ENCODE measurements around the gene CIP2A. TPM values are rescaled to one million over a fixed set of nuclear protein-coding genes. Genes with fewer than 3 reads are reported as not detected.

CIP2A gene
- total and polyA plus RNA-seq, 2 donors: 2.6 to 28.2 TPM

DNA sequence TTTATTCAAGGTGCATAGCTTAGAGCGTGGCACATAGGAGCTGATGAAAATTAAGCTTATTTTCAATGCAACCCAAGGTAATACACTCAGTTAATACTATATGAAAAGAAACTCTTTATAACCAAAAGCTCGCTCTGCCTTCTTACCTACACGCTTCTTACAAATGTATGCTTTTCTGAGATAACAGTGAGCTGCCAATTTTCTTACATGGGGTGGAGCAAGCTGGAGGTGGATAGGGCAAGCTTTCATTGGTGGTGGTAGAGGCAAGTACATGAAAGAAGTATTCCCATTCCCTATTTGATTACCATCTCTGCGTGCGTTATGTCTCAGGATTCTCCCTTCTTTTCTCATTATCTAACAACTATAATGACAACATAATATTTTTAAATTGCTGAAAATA, 9.1 kb upstream of the CIP2A start:
- Histone ChIP-seq H3K36me3 (ENCODE audit: insufficient read depth) (no peaks in the 10 kb centered on the region), H3K27ac (ENCODE audit: low read depth) (no peak overlapping the region), H3K4me3 (ENCODE audit: low read depth, low read length) (no peak overlapping the region), H3K4me1 (ENCODE audit: insufficient read depth) (no peaks in the 10 kb centered on the region)
- no peak for DNase-seq (ENCODE audit: extremely low spot score)
- WGBS: 75% methylated on average over 5 of the region's 5 CpGs

- Histone ChIP-seq H3K4me3 (ENCODE audit: low read depth, low read length) (no peak overlapping the region), H3K36me3 (ENCODE audit: insufficient read depth) (no peaks in the 10 kb centered on the region), H3K4me1 (ENCODE audit: insufficient read depth) (no peaks in the 10 kb centered on the region), H3K27ac (ENCODE audit: low read depth) (no peak overlapping the region)
- no peak for DNase-seq (ENCODE audit: extremely low spot score)
- 86% methylated on average over 2 of the region's 2 CpGs for WGBS
Measured at GRCh38 chr3:108595321-108595720, 6.1 kb upstream of the CIP2A start.

DNA sequence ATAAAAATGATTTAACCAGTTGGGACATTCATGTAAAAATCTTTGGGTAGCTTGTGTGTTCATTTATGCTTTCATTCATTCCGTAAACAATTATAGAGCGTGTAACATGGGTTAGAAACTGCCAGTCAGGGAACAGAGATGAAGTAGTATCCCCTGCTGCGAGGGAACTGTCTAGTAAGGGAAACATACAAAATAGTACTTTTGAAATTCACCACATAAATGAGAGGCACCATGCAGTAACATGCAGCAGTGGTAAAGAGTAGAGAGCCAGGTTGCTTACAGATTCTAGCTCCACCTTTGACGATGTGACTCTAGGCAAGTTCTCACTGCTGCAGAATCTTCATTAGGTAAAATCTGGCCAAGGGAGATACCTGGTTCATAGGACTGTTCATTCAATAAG, 1.2 kb upstream of the CIP2A start:
- DNase-seq (ENCODE audit: extremely low spot score): no peak
- H3K4me3 ChIP-seq (ENCODE audit: low read depth, low read length): no peak overlapping the region
- H3K4me1 ChIP-seq (ENCODE audit: insufficient read depth): no peaks in the 10 kb centered on the region
- whole genome bisulfite sequencing: 16% methylated on average over 4 of the region's 4 CpGs
- H3K27ac ChIP-seq (ENCODE audit: low read depth): no peak overlapping the region
- no peaks in the 10 kb centered on the region for H3K36me3 ChIP-seq (ENCODE audit: insufficient read depth)

DNA sequence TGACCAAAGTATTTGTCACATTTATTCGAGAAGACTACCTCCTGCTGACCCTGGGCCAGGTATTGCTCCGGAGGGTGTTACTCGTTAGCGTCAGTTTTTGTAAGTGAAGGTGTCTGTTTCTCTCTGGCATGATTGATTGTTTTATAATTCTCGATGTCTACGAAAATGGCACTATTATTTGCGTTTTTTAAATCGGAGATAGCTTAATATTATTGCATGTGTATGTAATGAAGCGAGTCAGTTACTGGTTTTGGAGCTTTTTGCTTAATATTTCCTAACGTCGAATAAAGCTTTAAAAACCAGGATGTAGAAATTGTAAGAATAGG, 723 bp upstream of the CIP2A start:
- under 1% methylated on average over 11 of the region's 11 CpGs for WGBS

GRCh38 chr3:108588601-108589000, 637 bp downstream of the CIP2A start:
- H3K36me3 ChIP-seq (ENCODE audit: insufficient read depth): no peaks in the 10 kb centered on the region
- DNase-seq (ENCODE audit: extremely low spot score): no peak
- H3K27ac ChIP-seq (ENCODE audit: low read depth): no peak overlapping the region
- H3K4me3 ChIP-seq (ENCODE audit: low read depth, low read length): peak overlapping the region; percentile 72
- no peaks in the 10 kb centered on the region for H3K4me1 ChIP-seq (ENCODE audit: insufficient read depth)
- whole genome bisulfite sequencing: 1% methylated on average over 8 of the region's 8 CpGs

More for the DNA sequence above, 723 bp upstream of the CIP2A start:
- Histone ChIP-seq H3K27ac (ENCODE audit: low read depth) (peak overlapping the region; percentile 44), H3K4me1 (ENCODE audit: insufficient read depth) (no peaks in the 10 kb centered on the region), H3K36me3 (ENCODE audit: insufficient read depth) (no peaks in the 10 kb centered on the region), H3K4me3 (ENCODE audit: low read depth, low read length) (peak overlapping the region; percentile 72)
- no peak for DNase-seq (ENCODE audit: extremely low spot score)

- Histone ChIP-seq H3K36me3 (ENCODE audit: insufficient read depth) (no peaks in the 10 kb centered on the region), H3K4me1 (ENCODE audit: insufficient read depth) (no peaks in the 10 kb centered on the region), H3K4me3 (ENCODE audit: low read depth, low read length) (no peak overlapping the region), H3K27ac (ENCODE audit: low read depth) (no peak overlapping the region)
- WGBS: 81% methylated on average over 2 of the region's 2 CpGs
- no peak for DNase-seq (ENCODE audit: extremely low spot score)
Measured at GRCh38 chr3:108578064-108578463, 11.2 kb downstream of the CIP2A start.

DNA sequence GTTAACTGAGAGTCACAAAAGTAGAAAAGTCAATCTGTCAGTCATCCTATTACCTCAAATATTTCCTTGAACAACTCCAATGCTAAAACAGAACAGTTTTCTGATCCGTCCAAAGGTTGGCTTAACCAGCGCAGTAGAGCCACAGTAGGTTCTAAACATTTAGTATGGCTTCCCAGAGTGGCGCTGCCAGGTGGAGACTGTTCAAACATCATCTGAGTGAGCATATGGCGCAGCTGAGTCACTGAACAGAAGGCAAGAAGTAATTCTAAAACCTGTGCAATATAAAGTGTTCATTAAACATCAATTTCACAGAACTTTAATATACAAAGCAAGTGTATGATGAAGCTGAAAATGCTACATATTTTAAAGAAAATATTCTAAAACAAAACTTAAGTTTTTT, 19.9 kb downstream of the CIP2A start:
- WGBS: 98% methylated on average over 4 of the region's 4 CpGs
- Histone ChIP-seq H3K27ac (ENCODE audit: low read depth) (no peak overlapping the region), H3K4me3 (ENCODE audit: low read depth, low read length) (no peak overlapping the region), H3K4me1 (ENCODE audit: insufficient read depth) (no peaks in the 10 kb centered on the region), H3K36me3 (ENCODE audit: insufficient read depth) (no peaks in the 10 kb centered on the region)
- DNase-seq (ENCODE audit: extremely low spot score): no peak

DNA sequence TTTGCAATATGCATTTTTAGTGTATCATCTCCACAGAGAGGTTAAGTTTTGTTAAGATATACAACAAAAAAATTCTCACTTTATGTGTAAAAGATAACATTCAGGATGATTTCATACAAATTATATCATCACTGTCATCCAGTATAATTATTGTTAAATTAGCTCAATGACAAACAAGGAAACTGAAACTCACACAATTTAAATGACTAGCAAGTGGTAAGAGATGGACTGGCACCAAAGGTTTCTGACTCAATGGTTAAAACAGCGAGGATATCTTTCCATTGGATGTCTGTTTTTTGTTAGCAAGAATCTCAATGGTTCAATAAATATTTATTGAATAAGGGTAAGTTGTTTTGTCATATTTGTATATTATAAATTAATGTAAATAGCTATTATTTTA, 22.6 kb downstream of the CIP2A start:
- no peaks in the 10 kb centered on the region for H3K4me1 ChIP-seq (ENCODE audit: insufficient read depth)
- H3K36me3 ChIP-seq (ENCODE audit: insufficient read depth): no peaks in the 10 kb centered on the region
- H3K4me3 ChIP-seq (ENCODE audit: low read depth, low read length): no peak overlapping the region
- H3K27ac ChIP-seq (ENCODE audit: low read depth): no peak overlapping the region
- no peak for DNase-seq (ENCODE audit: extremely low spot score)
- WGBS: 98% methylated on average over 1 of the region's 1 CpG

- DNase-seq (ENCODE audit: extremely low spot score): no peak
- Histone ChIP-seq H3K36me3 (ENCODE audit: insufficient read depth) (no peaks in the 10 kb centered on the region), H3K4me3 (ENCODE audit: low read depth, low read length) (no peak overlapping the region), H3K27ac (ENCODE audit: low read depth) (no peak overlapping the region), H3K4me1 (ENCODE audit: insufficient read depth) (no peaks in the 10 kb centered on the region)
- WGBS: 93% methylated on average over 3 of the region's 3 CpGs
Measured at GRCh38 chr3:108565506-108565905, 23.7 kb downstream of the CIP2A start.

DNA sequence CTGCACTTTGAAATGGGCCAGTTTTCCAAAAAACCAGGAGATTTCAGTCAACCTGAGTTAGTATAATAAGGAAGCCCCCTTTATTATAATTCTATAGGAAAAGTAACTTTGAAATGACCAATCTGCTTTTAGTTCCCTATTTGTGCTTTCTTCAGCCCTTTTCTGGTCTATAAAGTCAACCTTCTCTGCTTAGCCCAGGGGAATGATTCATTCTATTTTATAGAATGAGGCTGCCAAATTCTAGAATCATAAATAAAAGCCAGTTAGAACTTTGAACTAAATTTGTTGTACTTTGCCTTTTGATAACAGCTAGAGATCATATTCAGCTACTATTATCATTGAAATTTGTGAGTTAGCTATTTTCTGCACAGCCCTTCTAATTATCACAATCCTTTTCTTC, 24.7 kb downstream of the CIP2A start:
- Histone ChIP-seq H3K36me3 (ENCODE audit: insufficient read depth) (no peaks in the 10 kb centered on the region), H3K4me3 (ENCODE audit: low read depth, low read length) (no peak overlapping the region), H3K4me1 (ENCODE audit: insufficient read depth) (no peaks in the 10 kb centered on the region), H3K27ac (ENCODE audit: low read depth) (no peak overlapping the region)
- no peak for DNase-seq (ENCODE audit: extremely low spot score)

DNA sequence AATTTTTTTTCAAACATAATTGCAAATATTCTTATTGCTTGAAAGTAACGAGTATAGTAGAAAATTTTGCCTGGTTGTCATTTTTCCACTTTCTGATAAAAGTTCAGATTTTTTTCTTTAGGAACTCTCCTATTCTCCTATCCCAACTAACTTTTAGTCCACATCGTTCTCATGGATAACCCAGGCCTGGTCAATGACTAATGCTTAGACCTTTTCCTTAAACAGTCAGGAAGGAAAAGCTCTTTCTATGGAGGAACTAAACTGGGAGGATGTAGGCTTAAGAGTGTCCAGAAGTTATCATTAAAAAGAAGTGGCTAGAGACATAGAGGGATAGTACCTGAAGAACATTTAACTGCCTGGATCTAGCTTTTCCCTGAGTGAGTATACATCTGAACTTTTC, 26.7 kb downstream of the CIP2A start:
- H3K4me3 ChIP-seq (ENCODE audit: low read depth, low read length): no peak overlapping the region
- WGBS: 96% methylated on average over 2 of the region's 2 CpGs
- H3K36me3 ChIP-seq (ENCODE audit: insufficient read depth): no peaks in the 10 kb centered on the region
- no peaks in the 10 kb centered on the region for H3K4me1 ChIP-seq (ENCODE audit: insufficient read depth)
- no peak for DNase-seq (ENCODE audit: extremely low spot score)
- no peak overlapping the region for H3K27ac ChIP-seq (ENCODE audit: low read depth)

DNA sequence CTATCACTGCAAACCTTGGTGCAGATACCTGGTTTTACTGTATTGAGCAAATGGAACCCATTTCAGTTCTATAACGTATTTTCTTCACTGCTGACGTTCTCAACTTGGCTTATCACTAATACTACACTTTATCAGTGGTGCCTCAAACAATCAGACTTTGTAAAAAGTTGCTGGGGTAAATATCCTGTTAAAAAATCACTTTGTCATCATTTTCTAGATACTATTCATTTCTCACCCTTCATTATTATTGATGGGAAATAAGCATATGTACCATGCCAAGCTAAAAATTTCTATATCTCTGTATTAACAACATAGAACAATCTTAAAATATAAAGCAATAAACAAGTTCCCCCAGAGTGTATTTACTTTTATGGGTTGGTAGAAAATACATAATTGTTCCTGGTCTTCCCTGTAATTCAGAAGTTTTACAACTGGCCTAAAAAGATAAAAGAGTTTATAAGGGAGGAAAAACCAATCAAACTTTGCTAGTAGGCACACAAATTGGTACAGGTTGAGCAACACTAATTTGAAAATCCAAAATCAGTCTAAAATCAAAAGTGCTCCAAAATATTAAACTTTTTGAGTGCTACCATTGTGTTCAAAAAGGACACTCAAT, 33.2 kb downstream of the CIP2A start:
- Histone ChIP-seq H3K27ac (ENCODE audit: low read depth) (no peak overlapping the region), H3K4me1 (ENCODE audit: insufficient read depth) (no peaks in the 10 kb centered on the region), H3K4me3 (ENCODE audit: low read depth, low read length) (no peak overlapping the region), H3K36me3 (ENCODE audit: insufficient read depth) (no peaks in the 10 kb centered on the region)
- WGBS: 75% methylated on average over 2 of the region's 2 CpGs
- no peak for DNase-seq (ENCODE audit: extremely low spot score)

- no peaks in the 10 kb centered on the region for H3K4me1 ChIP-seq (ENCODE audit: insufficient read depth)
- DNase-seq (ENCODE audit: extremely low spot score): no peak
- H3K36me3 ChIP-seq (ENCODE audit: insufficient read depth): no peaks in the 10 kb centered on the region
- H3K4me3 ChIP-seq (ENCODE audit: low read depth, low read length): no peak overlapping the region
- 62% methylated on average over 3 of the region's 3 CpGs for WGBS
- H3K27ac ChIP-seq (ENCODE audit: low read depth): no peak overlapping the region
Measured at GRCh38 chr3:108554913-108555571, 34.2 kb downstream of the CIP2A start.

- no peak overlapping the region for H3K27ac ChIP-seq (ENCODE audit: low read depth)
Measured at GRCh38 chr3:108554229-108554628, 35.0 kb downstream of the CIP2A start.

More at GRCh38 chr3:108554229-108554628, 35.0 kb downstream of the CIP2A start:
- DNase-seq (ENCODE audit: extremely low spot score): no peak
- no peaks in the 10 kb centered on the region for H3K36me3 ChIP-seq (ENCODE audit: insufficient read depth)
- H3K4me3 ChIP-seq (ENCODE audit: low read depth, low read length): no peak overlapping the region
- no peaks in the 10 kb centered on the region for H3K4me1 ChIP-seq (ENCODE audit: insufficient read depth)
